NCI-H146 treated with DMSO at 0.1 percent for 48 hours (cell line): Measurements from ENCODE around the gene CIBAR2.

Experiments
- DNase-seq: peaks from one replicate; lab custom pipeline; 2025; ENCODE audit not compliant: unreplicated experiment; lab: John Stamatoyannopoulos, UW

The CIBAR2 gene

DNA sequence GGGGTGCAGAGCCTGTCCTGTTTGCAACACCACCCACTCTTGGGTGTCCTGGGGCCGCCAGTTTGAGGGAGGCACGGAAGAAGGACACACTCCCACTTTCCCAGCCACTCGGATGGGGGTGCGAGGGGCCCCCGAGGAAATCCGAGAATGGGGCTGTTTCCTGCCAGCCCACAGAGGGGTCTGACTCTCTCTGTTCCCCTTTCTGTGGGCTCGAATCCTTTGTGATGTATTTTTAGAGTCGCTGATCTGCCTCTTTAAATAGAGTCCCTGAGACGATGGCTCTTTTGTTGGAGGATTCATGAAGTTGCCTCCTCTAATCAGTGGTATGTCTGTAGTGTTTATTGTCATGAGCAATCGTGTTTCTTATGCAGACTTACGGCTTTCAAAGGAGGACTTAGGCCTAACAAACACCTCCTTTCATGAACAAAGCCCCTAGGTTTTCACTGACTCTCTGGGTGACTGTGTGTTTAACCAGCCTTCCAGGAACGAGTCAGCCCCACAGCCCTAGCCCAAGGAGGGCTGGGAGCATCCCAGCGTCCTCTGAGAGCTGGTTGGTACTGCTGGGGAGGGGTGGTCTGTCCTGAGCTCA lies 29.1 kb downstream of the CIBAR2 start:
- DNase-seq, result no peak

DNA sequence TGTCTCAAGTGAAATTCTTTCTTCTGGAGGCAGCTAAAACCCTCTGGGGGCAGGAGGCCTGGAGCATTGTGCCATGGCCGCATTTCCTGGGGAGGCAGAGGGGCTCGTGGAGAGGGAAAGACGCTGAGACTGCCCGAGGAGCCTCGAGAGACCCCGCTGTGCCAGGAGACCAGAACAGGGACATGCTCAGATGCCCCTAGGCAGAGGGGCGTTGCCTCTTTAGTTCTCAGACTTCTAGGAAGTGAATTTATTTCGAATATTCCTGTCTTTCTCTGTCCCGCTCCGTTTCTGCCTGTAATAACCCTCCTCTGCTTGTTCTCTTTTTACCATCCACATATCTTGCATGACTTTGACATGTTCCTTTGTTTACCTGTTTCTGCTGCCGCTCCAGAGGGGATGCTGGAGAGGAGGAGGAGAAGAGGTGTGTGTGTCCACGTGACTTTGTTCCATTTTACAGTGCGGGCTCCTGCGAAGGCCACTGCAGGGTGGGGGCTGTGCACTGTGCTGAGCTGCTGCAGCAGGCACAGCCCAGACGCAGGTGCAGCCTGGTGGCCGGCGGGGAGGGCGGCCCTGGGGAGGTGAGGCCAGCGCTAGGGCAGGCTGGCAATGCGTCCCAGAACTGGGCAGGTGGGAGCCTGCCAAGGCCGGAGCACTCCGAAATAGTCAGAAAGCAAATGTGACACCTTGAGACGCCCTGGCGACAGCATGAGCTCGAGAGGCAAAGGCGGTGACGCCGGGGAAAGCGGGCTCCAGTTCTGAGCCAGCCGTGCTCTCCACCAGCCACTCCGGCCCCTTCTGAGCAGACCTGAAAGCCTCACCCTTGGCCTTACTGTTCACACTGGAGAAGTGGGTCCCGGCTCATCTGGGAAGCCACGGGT lies 29.9 kb downstream of the CIBAR2 start:
- DNase-seq, result no peak

DNA sequence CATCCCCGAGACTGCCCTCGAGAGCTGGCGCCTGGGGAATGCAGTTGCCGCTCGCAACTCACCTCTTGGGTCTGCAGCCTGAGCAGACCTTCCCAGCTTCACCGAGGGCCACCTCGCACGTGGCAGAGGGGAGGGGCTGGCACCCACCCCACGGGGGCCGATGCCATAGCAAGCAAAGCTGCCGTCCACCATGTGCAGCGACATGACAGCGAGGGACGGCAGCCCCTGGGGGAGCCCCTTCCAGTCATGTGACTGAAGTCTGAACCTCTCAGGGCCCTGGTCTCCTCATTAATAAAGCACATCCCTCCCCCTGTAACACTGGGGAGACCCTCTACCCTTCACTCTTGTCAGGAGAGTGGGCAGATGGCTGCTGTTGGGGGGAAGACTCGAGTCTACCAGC lies 30.5 kb downstream of the CIBAR2 start:
- no peak for DNase-seq

DNA sequence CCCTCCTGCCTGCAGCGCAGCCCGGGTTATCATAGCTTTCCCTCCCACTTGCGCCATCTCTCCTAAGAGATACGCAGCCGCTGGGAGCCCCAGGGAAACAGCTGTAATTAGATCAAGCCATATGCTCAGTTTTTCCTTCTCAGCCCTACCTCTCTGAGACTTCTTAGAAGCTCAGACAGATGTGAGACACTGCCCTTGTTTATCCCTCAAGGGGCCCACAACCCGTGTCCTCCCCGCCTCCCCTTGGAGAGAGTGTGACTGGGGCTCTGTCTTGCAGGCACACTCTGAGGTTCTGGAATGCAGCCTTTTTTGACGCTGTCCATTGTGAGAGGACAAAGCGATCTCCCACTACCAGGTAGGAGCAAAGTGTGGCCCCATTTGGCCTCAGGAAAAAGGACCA lies 31.2 kb downstream of the CIBAR2 start:
- no peak for DNase-seq

DNA sequence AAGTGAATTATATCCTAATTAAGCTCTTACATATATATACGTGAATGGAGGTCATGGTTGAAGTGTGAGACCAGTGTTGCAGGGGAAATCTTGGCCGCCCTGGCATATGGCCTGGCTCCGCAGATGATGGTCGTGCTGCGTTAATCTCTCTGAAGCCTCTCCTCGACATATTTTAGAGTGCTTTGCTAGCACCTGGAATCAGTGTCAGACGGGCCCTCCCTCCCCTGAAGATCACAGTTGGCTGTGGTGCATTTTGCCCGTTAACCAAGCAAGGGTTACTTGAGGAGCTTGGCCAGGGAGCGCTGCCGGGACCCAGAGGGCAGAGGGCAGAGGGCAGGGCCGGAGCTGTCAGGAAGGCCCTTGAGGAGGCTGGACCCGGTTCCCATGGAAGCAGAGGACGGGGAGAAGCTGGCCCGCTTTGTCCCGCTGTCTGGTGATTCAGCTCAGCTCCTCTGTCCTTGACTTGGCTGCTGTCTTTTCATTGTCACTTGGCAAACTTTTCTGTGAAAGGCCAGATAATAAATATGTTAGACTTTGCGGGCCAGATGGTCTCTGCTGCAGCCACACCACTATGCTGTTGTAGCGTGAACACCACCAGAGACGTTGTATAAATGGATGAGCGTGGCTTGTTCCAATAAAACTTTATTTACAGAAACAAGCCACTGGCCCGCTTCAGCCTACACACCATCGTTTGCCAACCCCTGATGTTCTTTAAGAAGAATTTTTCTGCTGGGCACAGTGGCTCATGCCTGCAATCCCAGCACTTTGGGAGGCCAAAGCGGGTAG lies 32.3 kb downstream of the CIBAR2 start:
- no peak for DNase-seq

DNA sequence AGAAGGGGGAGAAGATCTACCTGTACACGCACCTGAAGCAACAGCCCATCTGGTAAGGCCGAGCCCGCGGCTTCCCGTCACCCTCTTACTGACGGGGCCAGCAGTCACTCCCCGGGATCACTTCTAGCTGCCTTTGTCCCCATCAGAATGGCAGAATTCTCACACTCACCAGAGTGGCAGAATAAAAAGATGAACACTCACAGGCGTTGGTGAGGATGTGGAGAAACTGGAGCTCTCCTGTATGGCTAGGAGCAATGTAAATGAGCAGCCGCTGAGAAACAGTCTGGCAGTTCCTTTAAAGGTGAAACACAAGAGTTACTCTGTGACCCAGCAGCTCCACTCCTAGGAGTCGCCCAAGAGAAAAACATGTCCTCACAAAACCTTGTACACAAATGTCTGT lies 33.3 kb downstream of the CIBAR2 start:
- no peak for DNase-seq

DNA sequence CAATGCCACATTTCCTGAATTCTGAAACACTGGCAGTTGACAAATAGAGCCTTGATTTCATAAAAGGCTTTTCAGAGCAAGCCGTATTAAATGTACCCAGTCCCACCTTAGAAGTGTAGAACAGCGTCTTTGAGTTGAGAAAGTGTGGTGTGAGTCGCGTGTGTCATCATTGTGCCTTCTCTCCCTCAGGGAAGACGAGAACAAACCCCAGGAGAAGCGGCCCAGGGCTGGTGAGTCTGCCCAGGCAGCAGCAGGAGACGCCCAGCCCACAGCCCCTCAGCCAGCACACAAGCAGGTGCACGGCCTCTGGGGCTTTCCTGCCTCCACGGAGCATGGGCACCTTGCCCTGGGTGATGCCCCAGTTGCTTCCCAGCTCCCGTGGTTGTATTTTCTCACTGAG lies 34.0 kb downstream of the CIBAR2 start:
- no peak for DNase-seq

DNA sequence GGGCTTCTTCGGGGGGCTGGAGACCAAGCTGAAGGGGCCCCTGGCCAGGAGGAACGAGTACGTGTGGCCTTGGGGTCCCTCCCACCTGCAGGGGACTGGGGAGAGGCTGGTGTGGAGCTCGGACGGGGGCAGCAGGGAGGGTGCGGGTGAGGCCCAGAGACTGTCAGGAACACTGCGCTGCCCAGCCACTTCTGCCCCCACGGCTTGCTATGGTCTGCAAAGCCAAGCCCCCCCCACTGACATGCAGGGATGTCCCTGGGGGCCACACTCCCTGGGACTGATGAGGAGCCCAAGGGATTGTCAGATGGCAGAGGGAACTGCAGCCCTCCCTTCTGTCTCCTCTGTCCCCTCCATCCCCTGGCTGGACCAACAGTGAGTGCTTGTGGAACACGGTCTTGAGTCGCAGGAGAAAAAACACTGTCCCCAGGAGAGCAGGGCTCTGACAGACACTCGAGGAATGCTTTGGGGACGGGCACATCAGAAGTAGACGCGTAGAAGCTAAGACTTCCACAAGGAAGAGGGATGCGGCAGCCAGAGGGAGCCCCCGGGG lies 34.6 kb downstream of the CIBAR2 start:
- no peak for DNase-seq

DNA sequence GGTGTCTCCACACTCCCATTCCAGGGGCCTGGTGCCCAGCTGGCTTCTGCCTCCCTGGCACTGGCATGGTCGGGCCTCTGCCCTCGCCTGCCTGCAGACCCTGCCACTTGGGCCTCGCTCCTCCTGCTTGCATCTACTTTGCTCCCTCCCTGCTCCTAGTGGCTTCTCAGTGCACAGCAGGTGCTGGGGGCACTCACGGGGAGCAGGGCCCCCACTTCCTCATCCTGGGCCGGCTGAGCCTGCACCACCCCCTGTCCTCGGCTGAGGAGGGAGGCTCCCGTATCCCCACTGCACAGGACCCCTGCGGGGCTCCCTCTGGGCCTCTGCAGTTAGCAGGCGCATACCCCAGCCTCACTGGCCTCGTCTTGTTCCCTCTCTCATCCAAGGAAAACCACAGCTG lies 35.2 kb downstream of the CIBAR2 start:
- DNase-seq, result no peak

DNA sequence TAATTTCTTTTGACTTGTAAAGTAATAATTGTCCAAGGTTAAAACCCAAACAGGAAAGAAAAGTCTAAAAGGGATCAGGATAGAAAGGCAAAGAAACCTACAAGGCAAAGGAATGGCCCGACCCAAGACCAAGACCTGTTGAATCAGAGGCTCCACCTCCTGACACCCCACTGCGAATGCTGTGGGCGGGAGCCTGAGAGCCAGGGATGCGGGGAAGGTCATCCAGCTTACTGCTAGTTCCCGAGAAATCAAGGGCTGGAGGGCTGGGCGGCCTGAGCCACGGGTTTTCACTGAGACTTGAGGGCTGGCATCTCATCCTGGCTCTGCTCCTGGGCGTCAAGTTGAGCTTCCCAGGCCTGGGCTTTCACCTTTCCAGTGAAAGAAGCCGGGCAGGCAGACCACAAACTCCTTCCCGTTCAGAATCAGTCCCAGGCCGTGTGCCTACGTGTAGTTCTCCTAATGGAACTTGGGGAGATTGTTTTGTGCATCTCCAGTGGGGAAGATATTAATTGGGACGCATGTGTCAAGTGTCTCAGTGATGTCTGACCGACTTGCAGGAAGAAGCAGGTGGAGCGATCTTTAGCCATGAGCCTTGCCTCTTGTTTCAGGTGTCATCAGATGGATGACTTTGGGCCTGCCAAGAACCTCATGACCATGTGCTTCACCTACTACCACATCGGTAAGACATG lies 36.9 kb downstream of the CIBAR2 start:
- no peak for DNase-seq

DNA sequence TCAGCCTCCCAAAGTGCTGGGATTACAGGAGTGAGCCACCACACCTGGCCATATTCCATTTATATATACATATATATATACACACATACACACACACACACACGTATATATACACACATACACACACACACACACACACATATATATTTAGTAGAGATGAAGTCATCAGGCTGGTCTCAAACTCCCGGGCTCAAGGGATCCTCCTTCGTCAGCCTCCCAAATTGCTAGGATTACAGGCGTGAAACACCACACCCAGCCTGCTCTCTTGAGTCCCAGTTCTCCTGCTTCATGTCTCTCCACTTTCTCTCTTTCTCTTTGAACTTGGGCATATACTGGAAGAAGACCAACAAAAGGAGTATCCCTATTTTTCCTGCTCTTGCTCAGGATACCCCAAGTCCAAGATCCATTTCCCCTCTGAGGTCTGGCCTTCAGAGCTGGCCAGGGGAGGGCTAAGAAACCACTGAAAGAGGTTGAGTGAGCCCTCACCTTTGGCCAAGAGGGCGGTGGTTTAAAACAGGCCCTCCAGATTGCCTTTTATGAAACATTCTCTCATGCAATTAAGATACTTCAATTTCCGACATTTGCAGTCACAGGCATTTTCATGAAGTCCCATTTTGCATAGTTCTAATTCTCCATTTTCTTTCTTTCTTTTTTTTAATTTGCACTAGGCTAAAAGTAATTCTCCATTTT lies 37.9 kb downstream of the CIBAR2 start:
- DNase-seq, result no peak

DNA sequence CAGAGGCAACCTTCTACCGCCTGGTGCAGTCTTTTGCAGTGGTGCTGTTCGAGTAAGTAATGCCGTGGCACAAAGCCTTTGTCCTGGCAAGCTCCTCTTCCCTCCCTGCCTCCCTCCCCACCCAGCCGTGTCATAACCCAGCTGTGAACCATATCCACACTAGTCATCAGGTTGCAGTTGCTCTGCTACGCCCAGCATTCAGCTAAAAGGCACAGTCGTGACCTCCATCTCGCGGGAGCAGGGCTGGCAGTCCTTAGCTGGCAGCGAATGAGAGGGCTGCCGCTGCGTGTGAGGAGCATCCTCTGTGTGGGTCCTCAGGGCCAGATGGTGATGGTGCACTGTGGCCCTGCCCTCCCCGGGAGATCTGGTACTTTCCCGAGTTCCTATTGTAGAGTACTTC lies 39.3 kb downstream of the CIBAR2 start:
- DNase-seq, result no peak

DNA sequence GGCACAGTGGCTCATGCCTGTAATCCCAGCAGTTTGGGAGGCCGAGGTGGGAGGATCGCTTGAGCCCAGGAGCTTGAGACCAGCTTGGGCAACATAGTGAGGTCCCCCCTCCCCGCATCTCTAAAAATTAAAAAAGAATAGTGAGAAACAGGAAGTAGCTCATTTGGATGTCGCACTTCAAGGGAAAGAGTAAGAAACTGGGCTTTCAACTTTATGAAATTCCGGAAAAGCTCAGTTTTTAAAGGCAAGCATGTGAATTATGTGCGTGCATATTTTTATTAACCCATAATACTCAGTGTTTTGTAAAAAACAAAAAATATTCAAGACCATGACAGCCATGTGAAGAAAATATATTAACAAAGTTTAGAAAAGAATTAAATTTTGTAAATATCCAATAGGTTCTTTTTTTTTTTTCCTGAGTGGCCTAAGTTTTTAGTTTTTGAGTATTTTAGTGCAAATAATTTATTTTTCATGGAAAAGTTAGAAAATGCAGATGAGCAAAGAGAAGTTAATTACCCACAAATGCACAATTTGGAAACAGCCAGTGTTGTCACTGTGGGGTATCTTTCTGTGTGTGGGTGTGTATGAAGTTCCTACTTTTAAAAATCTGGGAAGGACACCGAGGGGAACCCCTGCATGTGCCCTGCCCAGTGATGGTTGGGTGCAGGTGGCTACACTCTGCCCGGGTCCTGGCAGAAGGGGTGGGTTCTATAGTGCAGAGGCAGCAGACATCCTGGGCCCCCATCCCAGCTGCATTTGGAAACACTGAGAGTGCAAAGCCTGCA lies 40.0 kb downstream of the CIBAR2 start:
- no peak for DNase-seq

DNA sequence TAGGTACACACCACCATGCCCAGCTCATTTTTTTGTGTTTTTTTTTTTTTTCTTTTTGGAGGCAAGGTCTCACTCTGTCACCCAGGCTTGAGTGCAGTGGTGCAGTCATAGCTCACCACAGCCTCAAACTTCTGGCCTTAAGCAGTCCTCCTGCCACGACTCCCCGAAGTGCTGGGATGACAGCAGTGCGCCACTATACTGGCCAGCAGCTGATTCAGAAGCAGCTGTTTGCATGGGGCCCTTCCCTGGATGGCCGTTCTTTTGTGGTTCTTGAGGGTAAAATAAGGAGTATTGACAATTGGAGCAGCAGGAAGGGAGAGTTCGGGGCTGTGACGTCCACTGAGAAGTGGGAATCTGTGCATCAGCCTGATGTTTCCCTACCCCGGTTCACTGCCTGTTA lies 43.1 kb downstream of the CIBAR2 start:
- no peak for DNase-seq

DNA sequence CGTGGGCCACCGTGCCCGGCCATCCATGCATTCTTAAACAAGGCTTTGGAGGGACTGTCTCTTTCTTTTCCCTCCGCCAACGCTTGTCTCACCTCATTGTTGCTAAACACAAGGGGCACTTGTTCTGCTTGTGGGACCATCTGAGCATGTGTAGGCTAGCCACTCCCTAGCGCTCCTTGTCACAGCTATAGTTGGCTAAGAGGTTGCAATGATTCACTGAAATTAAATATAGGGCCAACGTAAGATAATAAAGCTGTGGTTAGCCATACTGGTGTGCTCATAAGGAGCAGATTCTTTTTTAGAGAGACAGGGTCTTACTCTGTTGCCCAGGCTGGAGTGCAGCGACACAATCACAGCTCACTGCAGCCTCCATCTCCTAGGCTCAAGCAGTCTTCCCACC lies 43.5 kb downstream of the CIBAR2 start:
- DNase-seq, result no peak

DNA sequence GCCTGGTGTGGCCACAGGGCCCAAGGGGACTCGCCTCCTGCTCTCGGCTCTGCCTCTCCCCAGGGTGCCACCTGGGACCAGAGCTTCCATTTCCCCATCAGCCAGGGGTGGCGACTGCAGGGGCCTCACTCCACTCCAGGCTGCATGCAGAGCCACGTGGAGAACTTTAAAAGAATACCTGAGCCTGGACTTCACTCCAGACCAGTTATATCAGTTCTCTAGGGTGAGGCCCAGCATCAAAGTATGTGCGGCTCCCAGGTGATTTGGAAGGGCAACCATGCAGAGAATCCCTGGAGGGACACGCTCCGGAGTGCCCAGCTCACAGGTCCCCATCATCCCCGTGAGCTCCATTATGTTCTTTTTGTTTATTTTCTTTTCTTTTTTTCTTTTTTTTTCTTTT lies 44.8 kb downstream of the CIBAR2 start:
- no peak for DNase-seq

DNA sequence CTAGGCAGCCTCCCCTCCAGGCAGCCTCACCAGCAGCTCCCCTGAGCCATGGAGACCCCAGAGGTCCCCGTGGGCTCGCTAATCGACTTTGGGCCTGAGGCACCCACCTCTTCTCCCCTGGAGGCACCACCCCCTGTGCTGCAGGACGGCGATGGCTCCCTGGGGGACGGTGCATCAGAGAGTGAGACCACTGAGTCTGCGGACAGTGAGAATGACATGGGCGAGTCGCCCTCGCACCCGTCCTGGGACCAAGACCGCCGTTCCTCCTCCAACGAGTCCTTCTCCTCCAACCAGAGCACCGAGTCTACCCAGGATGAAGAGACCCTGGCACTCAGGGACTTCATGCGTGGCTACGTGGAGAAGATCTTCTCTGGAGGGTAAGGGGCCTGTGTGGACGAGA lies 45.2 kb downstream of the CIBAR2 start:
- no peak for DNase-seq

DNA sequence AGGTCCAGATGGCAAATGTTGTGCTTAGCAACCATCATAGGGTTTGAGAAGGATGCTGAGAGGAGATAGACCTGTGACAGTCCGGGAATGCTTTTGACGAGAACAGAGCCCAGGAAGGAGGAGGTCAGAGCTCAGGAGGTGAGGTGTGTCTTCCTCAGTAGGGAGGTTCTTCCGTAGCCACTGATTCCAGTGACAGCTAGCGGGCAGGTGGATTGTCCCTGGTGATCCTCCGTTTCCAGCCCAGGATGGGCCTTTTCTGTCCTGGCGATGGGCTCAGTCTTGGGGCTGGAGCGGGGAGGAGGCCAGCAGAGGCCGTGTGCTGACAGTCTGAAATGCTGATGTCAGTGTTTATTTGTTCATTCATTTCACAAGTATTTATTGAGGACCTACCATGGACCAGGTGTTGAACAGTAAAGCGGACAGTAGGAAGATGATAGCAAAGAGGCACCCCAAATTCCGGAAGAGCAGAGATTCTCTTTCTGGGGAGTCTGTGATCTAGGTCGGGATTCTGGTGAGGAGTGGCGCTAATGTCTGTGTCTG lies 45.9 kb downstream of the CIBAR2 start:
- no peak for DNase-seq

DNA sequence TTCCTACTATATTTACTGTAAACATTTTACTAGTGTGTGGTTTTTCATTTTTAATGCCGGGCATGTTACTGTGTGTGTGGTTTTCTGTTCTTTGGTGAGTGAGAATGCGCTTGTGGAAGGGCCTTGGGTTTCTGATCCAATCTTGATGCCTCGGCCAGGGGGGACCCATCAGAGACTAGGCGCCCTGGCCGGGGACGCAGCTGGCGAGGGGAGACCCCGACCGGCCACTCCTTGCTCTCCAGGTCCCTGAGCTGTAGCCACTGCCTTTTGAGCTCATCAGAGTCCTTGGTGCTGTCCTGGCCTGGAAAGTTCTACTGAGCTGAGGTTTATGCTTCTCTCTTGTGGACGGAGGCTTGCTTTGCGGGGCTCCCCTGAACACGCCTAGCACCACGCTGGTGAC lies 47.2 kb downstream of the CIBAR2 start:
- DNase-seq, result no peak

DNA sequence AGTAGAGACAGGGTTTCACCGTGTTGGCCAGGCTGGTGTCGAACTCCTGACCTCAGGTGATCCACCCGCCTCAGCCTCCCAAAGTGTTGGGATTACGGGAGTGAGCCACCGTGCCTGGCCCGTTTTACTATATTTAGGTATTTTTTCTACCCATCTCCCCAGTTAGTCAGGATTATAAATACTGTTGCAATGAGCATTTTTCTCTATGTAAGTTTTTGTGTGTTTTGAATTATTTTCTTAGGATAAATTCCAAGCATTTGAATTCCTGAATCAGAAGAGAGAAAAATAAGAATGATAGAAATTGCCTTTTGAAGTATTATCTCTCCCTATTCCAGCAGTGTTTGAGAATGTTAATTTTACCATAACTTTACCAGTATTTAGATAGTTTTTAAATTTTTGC lies 48.1 kb downstream of the CIBAR2 start:
- DNase-seq, result no peak
